Effector memory CD8-positive, alpha-beta T cell (primary cell): Measurements from ENCODE around the gene SART1.
"Not testable (repeated sequence)": the region's sequence is repeated elsewhere in the genome, so short reads cannot be mapped to it uniquely, and the experiment has no call there.

ENCODE experiments used
- ATAC-seq: fragments of 150-1000 bp; cut with Tn5 transposase; replicated peaks from 2 replicates; pipeline ENCODE4 v1.10.0; 2021; ENCODE audit warnings: mild to moderate bottlenecking, moderate library complexity
- DNase-seq, 3 experiments: peaks; one replicate each; pipeline ENCODE4 v3.0.0; 2021
- H3K27ac Mint-ChIP-seq, 2 donors: one replicate each; pipeline ENCODE4 v1.8.0; 2022; ENCODE audit warnings: mild to moderate bottlenecking in 2 of 2, mixed read lengths in 2 of 2, moderate library complexity in 2 of 2
- H3K27me3 Mint-ChIP-seq, 2 donors: one replicate each; pipeline ENCODE4 v1.8.0; 2022; ENCODE audit warnings: mixed read lengths in 2 of 2
- H3K36me3 Mint-ChIP-seq: one replicate; pipeline ENCODE4 v1.8.0; 2022; ENCODE audit warnings: mild to moderate bottlenecking, moderate library complexity, mixed read lengths; ENCODE audit not compliant: insufficient read depth
- H3K4me1 Mint-ChIP-seq, 2 donors: one replicate each; pipeline ENCODE4 v1.8.0; 2022; ENCODE audit warnings: low read depth in 2 of 2, mixed read lengths in 2 of 2
- H3K4me3 Mint-ChIP-seq, 2 donors: one replicate each; pipeline ENCODE4 v1.8.0; 2022; ENCODE audit warnings: mild to moderate bottlenecking in 2 of 2, mixed read lengths in 2 of 2, moderate library complexity in 2 of 2
- H3K9me3 Mint-ChIP-seq, 2 donors: one replicate each; pipeline ENCODE4 v1.8.0; 2022; ENCODE audit warnings: mixed read lengths in 2 of 2

Gene SART1

DNA sequence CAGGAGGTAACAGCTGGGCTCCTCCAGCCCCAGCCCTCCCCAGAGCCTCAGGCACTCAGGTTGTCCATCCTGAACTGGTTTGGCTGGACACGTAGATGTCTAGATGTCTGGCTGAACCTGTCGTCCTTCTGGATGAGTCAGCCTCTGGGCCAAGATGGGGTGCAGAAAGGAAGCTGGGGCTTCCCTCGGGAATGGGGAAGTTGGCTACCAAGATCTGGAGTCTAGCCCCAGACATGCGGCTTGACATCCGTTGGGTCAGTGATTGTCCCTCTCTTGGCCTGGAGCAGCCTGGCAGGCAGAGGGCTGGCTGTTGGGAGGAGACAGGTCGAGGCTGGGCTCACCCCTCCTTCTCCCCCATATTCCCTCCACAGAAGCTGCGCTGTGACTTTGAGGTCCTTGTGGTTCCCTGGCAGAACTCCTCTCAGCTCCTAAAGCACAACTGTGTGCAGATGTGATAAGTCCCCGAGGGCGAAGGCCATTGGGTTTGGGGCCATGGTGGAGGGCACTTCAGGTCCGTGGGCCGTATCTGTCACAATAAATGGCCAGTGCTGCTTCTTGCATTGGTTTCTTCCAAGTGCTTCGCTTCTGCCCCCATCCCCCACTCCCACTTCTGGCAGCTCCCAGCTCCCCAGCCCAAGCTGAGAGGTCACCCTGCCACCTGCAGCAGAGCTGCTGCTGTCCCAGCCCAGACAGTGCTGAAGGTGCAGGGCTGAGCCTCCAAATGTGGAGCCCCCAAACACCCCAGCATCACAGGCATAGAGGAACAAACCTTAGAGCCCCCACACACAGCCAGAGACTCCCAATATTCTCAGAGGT is 51.6 kb downstream of the SART1 start:
- Mint-ChIP-seq H3K36me3 (no peaks in the 10 kb centered on the region), H3K27me3 (peaks cover 10 to 31% of the 10 kb centered on the region in 2 donors), H3K4me1 (peaks cover 0 to 2% of the 10 kb centered on the region in 2 donors), H3K27ac (no peak overlapping the region), H3K9me3 (no peaks in the 10 kb centered on the region), H3K4me3 (no peak overlapping the region)
- DNase-seq (no peak), ATAC-seq (no peak)

DNA sequence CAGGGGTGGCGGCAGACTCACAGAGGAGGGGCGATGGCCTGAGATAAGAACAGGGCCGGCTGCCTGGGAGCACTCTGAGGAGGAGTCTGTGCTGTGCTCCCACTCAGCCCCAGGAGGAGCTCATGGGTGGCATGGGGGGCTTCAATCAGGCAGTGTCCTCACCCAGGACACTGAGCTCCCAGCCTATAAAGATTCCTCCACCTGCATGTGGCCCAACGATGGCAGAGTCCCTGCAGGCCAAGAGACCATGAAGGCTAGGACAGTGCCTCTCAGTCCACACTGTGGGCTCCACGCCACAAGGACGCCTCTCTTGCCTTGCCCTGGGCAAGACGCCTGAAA is 52.2 kb downstream of the SART1 start:
- Mint-ChIP-seq H3K27ac (no peak overlapping the region), H3K27me3 (peaks cover 10 to 31% of the 10 kb centered on the region in 2 donors), H3K36me3 (no peaks in the 10 kb centered on the region), H3K4me3 (no peak overlapping the region), H3K9me3 (no peaks in the 10 kb centered on the region), H3K4me1 (peaks cover 0 to 2% of the 10 kb centered on the region in 2 donors)
- no peak for ATAC-seq
- no peak for DNase-seq

DNA sequence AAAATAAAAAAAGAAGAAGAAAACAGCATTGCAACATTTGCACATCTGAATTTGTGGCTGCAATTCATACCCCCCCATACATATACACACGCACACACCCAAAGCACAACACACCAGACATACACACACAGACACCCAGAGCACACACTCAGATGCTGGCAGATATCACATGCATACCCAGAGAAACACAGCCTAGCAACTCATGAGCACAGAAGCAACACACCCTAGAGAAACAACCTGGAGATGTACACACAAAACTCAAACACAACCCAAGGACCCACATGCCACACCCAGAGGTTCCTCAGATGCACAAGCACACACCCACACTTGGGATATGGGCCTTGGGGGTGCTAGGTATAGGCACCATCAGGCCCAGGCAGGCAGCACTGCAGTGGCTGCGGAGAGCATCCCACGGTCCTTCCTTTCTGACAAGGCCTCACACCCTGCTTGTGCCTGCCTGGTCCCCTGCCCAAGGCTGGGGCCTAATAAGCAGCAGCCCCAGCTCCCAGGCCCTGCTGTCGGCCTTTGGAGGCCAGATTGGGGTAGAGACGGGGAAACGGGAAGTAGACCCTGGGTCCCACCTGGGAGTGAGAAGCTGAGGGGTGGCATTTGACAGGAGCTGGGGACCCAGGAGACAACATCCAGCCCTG is 53.4 kb downstream of the SART1 start:
- H3K4me3 Mint-ChIP-seq: no peak overlapping the region
- no peaks in the 10 kb centered on the region for H3K36me3 Mint-ChIP-seq
- DNase-seq: no peak
- no peaks in the 10 kb centered on the region for H3K9me3 Mint-ChIP-seq
- no peak overlapping the region for H3K27ac Mint-ChIP-seq
- ATAC-seq: no peak
- H3K27me3 Mint-ChIP-seq: peaks cover 10 to 31% of the 10 kb centered on the region in 2 donors
- peaks cover 0 to 2% of the 10 kb centered on the region in 2 donors for H3K4me1 Mint-ChIP-seq

DNA sequence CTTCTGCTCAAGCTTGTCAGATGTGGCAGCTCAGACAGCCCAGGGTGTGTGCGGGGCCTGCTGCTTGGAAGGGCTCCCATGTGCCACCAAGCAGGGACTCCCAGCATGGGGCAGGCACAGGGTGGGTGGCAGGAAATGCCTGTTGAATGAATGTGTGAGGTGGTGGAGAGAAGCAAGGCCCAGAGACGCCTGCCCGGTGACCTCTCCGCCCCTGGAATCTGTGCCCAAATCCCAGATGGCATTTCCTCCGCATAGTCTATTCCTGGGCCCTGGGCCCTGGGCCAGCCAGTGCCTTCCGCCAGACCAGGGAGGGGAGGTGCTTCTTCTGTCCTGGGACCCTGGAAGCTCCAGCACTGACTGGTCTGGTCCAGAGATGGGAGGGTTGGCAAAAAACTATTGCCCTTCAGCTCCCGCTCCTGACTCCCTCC is 53.9 kb downstream of the SART1 start:
- ATAC-seq (no peak), DNase-seq (no peak)
- Mint-ChIP-seq H3K4me3 (no peak overlapping the region), H3K27ac (no peak overlapping the region), H3K36me3 (no peaks in the 10 kb centered on the region), H3K9me3 (no peaks in the 10 kb centered on the region), H3K27me3 (peaks cover 7 to 25% of the 10 kb centered on the region in 2 donors), H3K4me1 (peaks cover 0 to under 1% of the 10 kb centered on the region in 2 donors)

DNA sequence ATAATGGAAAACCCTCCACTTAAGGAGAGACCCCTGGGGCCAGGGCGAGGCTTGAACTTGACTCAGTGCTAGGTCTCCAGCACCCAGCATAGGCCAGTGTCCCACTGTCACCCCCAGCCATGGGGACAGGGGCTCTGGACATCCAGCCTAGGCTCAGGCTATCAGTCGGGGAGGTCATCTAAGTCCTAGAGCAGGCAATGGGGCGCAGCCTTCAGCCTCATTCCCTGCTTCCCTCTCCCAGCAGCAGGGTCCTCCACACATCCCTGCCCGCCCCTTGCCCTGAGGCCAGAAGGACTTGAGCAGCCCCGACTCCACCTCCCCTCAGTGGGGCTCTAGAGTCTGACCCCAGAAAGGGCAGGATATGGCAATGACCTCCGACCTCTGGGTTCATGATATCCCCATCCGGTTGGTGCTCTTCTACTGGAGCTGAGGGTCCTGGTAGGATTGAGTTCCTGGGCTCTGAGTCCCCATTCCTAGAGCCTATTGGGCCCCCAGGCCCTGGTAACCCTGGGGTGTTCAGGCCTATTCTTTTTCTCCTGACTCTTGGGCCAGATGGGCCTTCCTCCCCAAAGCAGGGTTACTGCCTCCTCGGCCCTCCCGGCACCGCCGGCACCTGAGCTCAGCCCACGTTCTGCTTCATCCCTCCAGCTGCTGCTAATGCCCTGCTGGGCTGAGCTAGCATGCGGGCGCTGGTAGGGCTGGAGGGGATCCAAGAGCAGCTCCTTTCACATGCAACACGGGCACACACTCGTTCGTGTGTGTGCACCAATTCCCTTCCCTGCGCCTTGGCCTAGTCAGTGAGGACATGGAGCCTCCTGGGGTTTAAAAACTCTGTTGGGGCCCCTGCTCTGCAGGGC is 54.6 kb downstream of the SART1 start:
- Mint-ChIP-seq H3K9me3 (no peaks in the 10 kb centered on the region), H3K36me3 (no peaks in the 10 kb centered on the region), H3K4me1 (peaks cover 0 to 1% of the 10 kb centered on the region in 2 donors), H3K27me3 (peaks cover 6 to 22% of the 10 kb centered on the region in 2 donors), H3K27ac (no peak overlapping the region), H3K4me3 (no peak overlapping the region)
- DNase-seq: no peak
- ATAC-seq: no peak

DNA sequence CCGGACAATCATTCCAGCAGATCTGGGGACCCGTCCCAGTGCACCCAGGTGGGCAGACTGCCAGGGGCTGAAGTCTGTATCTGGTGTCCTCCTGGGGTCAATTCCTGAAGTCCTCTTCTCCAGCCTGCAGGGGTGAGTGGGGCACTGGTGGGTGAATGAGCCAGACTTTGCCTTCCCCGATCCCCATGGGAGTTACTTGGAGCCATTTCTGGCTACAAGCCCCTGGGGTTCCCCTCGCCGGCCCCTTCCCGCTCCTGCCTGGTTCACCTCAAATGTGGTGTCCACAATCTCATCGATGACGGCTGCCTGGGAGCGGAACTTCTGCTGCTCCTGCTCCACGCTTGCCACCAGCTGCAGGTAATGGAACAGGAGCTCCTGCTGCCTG is 55.3 kb downstream of the SART1 start:
- ATAC-seq: no peak
- Mint-ChIP-seq H3K36me3 (no peaks in the 10 kb centered on the region), H3K4me1 (peaks cover 0 to 2% of the 10 kb centered on the region in 2 donors), H3K4me3 (no peak overlapping the region), H3K27me3 (peaks cover 6 to 22% of the 10 kb centered on the region in 2 donors), H3K9me3 (no peaks in the 10 kb centered on the region), H3K27ac (no peak overlapping the region)
- DNase-seq: no peak

DNA sequence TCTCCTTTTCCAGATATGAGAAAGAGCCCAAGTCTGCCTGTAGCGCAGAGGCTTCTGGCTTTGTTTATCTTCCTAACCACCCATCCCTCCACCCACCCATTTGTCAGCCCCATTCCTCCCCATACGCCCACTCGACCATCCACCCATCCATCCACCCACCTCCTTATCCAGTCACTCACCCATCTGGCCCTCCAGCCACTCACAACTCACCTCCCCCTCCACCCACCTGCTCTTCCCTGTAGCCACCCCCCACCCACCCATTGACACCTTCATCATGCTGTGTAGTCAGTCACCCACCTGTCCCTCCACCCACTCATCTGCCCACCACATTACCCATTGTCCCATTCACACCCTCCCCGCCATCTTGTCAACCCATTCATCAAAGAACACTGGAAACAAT is 55.8 kb downstream of the SART1 start:
- no peak for ATAC-seq
- Mint-ChIP-seq H3K4me1 (peaks cover under 1 to 2% of the 10 kb centered on the region in 2 donors), H3K27ac (no peak overlapping the region), H3K4me3 (no peak overlapping the region), H3K27me3 (peaks cover 6 to 19% of the 10 kb centered on the region in 2 donors), H3K36me3 (no peaks in the 10 kb centered on the region), H3K9me3 (no peaks in the 10 kb centered on the region)
- no peak for DNase-seq

DNA sequence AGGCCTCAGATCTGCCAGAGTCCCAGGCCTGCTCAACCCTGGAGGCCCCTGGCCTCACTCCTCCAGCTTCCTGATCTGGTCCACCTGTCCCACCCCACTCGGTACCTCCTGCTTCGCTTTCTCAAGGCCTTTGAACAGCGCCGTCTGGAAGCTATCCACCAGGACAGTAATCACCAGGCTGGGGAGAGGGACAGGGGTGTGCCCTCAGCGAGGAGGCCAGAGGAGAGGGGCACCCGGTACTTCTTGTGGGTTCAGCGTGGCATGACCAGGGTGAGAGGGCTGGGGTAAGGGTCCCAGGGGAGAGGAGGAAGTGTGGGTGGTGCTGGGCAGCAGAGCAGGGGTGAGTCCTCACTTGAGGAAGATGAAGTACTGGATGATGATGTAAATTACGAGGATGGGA is 58.7 kb downstream of the SART1 start:
- Mint-ChIP-seq H3K4me3 (peak overlapping the region in 1 of 2 donors; percentile 52), H3K9me3 (no peaks in the 10 kb centered on the region), H3K36me3 (no peaks in the 10 kb centered on the region), H3K4me1 (peaks cover 6% of the 10 kb centered on the region in 2 donors), H3K27ac (peak overlapping the region in 1 of 2 donors; percentile 58), H3K27me3 (peaks cover 4 to 19% of the 10 kb centered on the region in 2 donors)
- ATAC-seq: no peak
- no peak for DNase-seq

DNA sequence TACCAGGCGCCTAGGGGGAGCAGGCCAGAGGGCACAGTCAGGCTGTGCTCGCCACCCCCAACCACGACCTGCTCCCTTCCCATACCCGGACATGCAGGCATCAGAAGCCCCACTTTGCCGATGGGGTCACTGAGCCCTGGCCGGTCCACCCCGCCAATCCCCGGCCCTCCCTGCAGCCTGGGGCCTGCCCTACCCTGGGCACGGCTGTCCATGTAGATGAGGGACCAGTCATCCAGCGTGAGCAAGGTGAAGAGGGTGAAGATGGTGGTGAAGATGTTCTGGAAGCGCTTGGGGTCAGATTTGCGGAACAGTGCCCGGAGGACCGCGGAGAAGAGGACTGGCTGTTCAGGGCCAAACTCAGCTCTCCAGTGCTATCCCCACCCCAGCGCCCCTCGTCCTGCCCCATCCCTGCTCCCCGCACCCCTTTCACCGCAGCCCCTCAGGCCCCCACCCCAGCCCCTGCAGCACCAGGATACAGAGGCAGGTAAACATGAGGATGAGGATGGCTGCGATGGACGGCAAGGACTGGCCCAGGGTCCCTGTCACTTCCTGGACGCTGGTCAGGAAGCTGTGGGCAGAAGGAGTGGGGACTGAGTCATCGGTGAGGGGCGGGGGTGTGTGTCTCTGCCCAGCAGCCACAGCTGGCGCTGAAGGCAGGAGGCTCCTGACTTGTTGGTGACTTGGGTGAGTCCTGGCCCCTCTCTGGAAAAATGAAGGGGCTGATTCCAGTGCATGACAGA is 59.3 kb downstream of the SART1 start:
- DNase-seq (no peak), ATAC-seq (peak; percentile 38)
- Mint-ChIP-seq H3K4me3 (peak overlapping the region in 1 of 2 donors; percentile 27), H3K27me3 (peaks cover 4 to 19% of the 10 kb centered on the region in 2 donors), H3K27ac (peak overlapping the region in 1 of 2 donors; percentile 58), H3K36me3 (no peaks in the 10 kb centered on the region), H3K4me1 (peaks cover 6% of the 10 kb centered on the region in 2 donors), H3K9me3 (no peaks in the 10 kb centered on the region)

DNA sequence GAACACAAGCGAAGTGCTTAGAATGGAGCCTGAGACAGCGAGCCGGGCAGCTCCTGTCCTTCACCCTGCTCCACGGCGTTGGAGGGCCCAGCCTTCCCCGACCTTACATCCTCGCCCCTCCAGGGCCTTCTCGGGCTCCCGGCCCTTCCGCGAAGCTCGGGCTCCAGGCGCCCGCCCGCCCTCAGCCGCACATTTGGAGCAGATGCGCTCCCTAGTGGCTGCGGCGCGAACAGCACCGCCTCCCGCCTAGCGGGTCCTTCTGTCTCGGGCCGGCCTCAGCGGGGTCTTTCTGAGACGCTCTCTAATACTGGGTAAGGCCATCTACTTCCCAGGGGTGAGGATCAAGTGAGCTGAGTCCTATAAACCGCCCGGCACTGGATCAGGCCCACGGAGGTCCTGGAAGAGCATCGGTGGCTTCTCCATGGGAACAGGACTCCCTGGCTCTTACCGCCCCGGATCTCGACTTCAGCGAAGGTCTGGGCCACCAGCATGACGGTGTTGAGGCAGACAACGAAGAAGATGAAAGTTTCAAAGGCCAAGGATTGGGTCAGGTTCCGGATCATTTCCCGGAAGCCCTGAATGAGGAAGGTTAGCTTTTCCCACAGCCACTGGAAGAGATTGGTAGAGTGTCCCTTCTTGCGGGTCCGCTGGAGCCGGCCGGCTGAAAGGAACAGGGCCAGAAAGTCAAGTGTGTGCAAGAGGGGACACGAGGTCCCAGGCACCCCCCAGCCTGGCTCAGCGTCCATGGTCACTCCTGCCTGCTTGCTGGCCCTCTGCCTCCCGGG is 61.1 kb downstream of the SART1 start:
- H3K4me3 Mint-ChIP-seq: peak overlapping the region; percentile 56 to 65
- peaks cover 6% of the 10 kb centered on the region in 2 donors for H3K4me1 Mint-ChIP-seq

DNA sequence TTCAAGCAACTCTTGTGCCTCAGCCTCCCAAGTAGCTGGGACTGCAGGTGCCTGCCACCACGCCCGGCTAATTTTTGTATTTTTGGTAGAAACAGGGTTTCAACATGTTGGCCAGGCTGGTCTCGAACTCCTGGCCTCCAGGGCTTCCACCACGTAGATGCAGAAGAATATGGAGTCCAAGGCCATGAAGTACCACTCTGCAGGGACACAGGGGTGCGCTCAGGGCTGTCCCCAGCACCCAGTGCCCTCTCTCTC is 61.6 kb downstream of the SART1 start:
- peak overlapping the region in 1 of 2 donors; percentile 56 for H3K27ac Mint-ChIP-seq
- H3K27me3 Mint-ChIP-seq: peaks cover 4 to 19% of the 10 kb centered on the region in 2 donors
- ATAC-seq: not testable (repeated sequence)

More for the DNA sequence above, 61.1 kb downstream of the SART1 start:
- DNase-seq: peak; percentile 75 to 82 (median 82)
- Mint-ChIP-seq H3K27me3 (peaks cover 4 to 19% of the 10 kb centered on the region in 2 donors), H3K9me3 (no peaks in the 10 kb centered on the region), H3K36me3 (no peaks in the 10 kb centered on the region), H3K27ac (peak overlapping the region; percentile 35 to 56)
- peak; percentile 96 for ATAC-seq

DNA sequence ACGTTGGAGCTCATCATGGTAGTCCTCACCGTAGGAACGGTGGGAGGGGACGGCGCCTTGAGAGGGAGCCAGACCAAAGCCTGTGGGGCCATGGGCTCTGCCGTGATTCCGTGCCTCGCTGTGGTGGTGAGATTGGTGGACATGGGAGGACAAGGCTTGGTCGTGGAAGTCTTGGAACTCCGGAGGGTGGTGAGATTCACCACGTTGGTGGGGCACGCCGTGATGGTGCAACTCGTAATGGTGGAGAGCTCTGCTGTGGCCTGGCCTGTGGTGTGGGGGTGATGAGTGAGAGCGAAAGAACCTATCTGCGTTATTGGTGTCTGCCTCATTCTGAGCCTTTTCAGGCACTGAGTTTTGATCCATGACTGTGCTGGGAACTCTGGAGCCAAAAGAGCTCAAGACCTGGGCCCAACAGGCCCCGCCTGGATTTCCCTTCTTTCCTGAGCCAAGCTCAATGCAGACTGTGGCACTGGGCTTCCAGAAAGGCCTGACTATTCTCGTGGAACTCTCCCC is 64.5 kb downstream of the SART1 start, which contains the start of gene CATSPER1:
Gene CATSPER1 (minus strand): TSS at position 463 of the 513 bp plus-strand sequence. CDS start 100 bp downstream, at position 363.
- no peak within 1 kb of the TSS for H3K4me3 Mint-ChIP-seq
- H3K9me3 Mint-ChIP-seq: no peaks in the 10 kb centered on the region
- no peak for ATAC-seq
- peaks cover 6% of the 10 kb centered on the region in 2 donors for H3K4me1 Mint-ChIP-seq
- H3K36me3 Mint-ChIP-seq: no peaks in the 10 kb centered on the region
- H3K27me3 Mint-ChIP-seq: peaks cover 4 to 19% of the 10 kb centered on the region in 2 donors
- DNase-seq: no peak
- peak within 1 kb of the TSS in 1 of 2 donors; percentile 9 for H3K27ac Mint-ChIP-seq

More for the DNA sequence above, 61.6 kb downstream of the SART1 start:
- not testable (repeated sequence) for H3K4me3 Mint-ChIP-seq, H3K9me3 Mint-ChIP-seq, DNase-seq, H3K4me1 Mint-ChIP-seq, H3K36me3 Mint-ChIP-seq
